HCT116 (cell line): Measurements from ENCODE around the gene CDK5R1. TPM values are rescaled to one million over a fixed set of nuclear protein-coding genes. Genes with fewer than 3 reads are reported as not detected.

Experiments
- ATAC-seq: fragments of 200-7000 bp; cut with Tn5 transposase; 2 replicates; pipeline ENCODE4 v1.9.1; 2020; ENCODE audit warnings: mild to moderate bottlenecking, moderate library complexity
- BruUV-seq: library from RNA; stranded (reverse); fragments of 400-500 nt; replicated peaks from 2 replicates; lab custom pipeline; 2021; lab: Mats Ljungman, UMichigan
- CTCF ChIA-PET: fragments of 300-600 bp; sonication (Branson Sonifier 250); formaldehyde crosslinking; loops from one replicate; lab custom pipeline; 2021; ENCODE audit warnings: antibody characterized with exemption; lab: Charles Lee
- POLR2A ChIA-PET: fragments of 300-600, 350-600 bp; sonication (Branson Sonifier 250); formaldehyde crosslinking; loops from one replicate; lab custom pipeline; 2021; ENCODE audit warnings: antibody characterized with exemption; lab: Charles Lee
- RAD21 ChIA-PET, 2 experiments: fragments of 300-600 bp; sonication (Branson Sonifier 250); formaldehyde crosslinking; loops; one replicate each; lab custom pipeline; 2023; ENCODE audit warnings: low total read pairs in 2 of 2; ENCODE audit not compliant: uncharacterized antibody in 2 of 2, unreplicated experiment in 2 of 2, low non-redundant PET in 1 of 2; lab: Charles Lee
- DNase-seq: peaks from one replicate; pipeline ENCODE4 v3.0.0-alpha.2; 2010; ENCODE audit warnings: low read depth, low spot score
- H2AFZ ChIP-seq: fragments of 200-600 bp; shearing (Covaris generic), sonication (generic); 2 replicates; pipeline ENCODE4 v1.6.1; 2017; ENCODE audit warnings: low read depth, mixed run types, mixed read lengths, antibody characterized with exemption, low read length; ENCODE audit not compliant: poor library complexity, severe bottlenecking
- H3K27ac ChIP-seq: 2 replicates; pipeline ENCODE4 v1.5.1; 2012; ENCODE audit warnings: low read depth, low read length
- H3K27me3 ChIP-seq: fragments of 200-600 bp; sonication (generic); 2 replicates; pipeline ENCODE4 v1.6.1; 2016; ENCODE audit warnings: mixed run types, low read length, mixed read lengths; ENCODE audit not compliant: insufficient read depth
- H3K36me3 ChIP-seq, 2 experiments: fragments of 200-500 bp in 1 of 2; fragments of 200-600 bp in 1 of 2; sonication (Bioruptor generic) in 1 of 2; sonication (generic) in 1 of 2; 2 replicates each; pipeline versions ENCODE4 v1.5.1 to v1.6.1; 2014 to 2016; ENCODE audit warnings: low read length in 2 of 2, inconsistent platforms in 1 of 2, mixed read lengths in 1 of 2, mixed run types in 1 of 2; ENCODE audit not compliant: insufficient read depth in 2 of 2, control insufficient read depth in 1 of 2
- H3K4me1 ChIP-seq, 2 experiments: fragments of 200-600 bp in 1 of 2; sonication (generic) in 1 of 2; 2 replicates each; pipeline versions ENCODE4 v1.5.1 to v1.6.1; 2012 to 2017; ENCODE audit warnings: low read length in 2 of 2, inconsistent platforms in 1 of 2, mild to moderate bottlenecking in 1 of 2, mixed read lengths in 1 of 2, mixed run types in 1 of 2, moderate library complexity in 1 of 2; ENCODE audit not compliant: insufficient read depth in 2 of 2, control insufficient read depth in 1 of 2
- H3K4me2 ChIP-seq: fragments of 200-600 bp; sonication (generic); 2 replicates; pipeline ENCODE4 v1.6.1; 2017; ENCODE audit warnings: mixed run types, low read length, mixed read lengths
- H3K4me3 ChIP-seq, 2 experiments: fragments of 200-600 bp in 1 of 2; sonication (generic) in 1 of 2; replicated peaks in 1 of 2; 2 replicates each; pipeline ENCODE4 v1.5.1; 2011 to 2016; ENCODE audit warnings: low read length in 2 of 2, control low read depth in 1 of 2, low read depth in 1 of 2, mild to moderate bottlenecking in 1 of 2, mixed read lengths in 1 of 2, mixed run types in 1 of 2
- H3K79me2 ChIP-seq: fragments of 200-600 bp; sonication (generic); 2 replicates; pipeline ENCODE4 v1.6.1; 2017; ENCODE audit warnings: mild to moderate bottlenecking, mixed run types, low read length, moderate library complexity, mixed read lengths; ENCODE audit not compliant: insufficient read depth
- H3K9ac ChIP-seq: fragments of 200-600 bp; sonication (generic); 2 replicates; pipeline ENCODE4 v1.6.1; 2016; ENCODE audit warnings: low read length, mixed read lengths
- H3K9me2 ChIP-seq: fragments of 200-600 bp; sonication (generic), shearing (Covaris generic); 2 replicates; pipeline ENCODE4 v1.6.1; 2017; ENCODE audit warnings: mixed run types, mild to moderate bottlenecking, moderate library complexity; ENCODE audit not compliant: insufficient read depth
- H3K9me3 ChIP-seq, 2 experiments: fragments of 200-500 bp in 1 of 2; fragments of 200-600 bp in 1 of 2; sonication (Bioruptor generic) in 1 of 2; sonication (generic) in 1 of 2; 2 replicates each; pipeline ENCODE4 v1.6.1; 2014 to 2017; ENCODE audit warnings: low read length in 2 of 2, mixed read lengths in 2 of 2, inconsistent platforms in 1 of 2, low read depth in 1 of 2, mild to moderate bottlenecking in 1 of 2, mixed run types in 1 of 2, moderate library complexity in 1 of 2; ENCODE audit not compliant: control insufficient read depth in 1 of 2, insufficient read depth in 1 of 2
- H4K20me1 ChIP-seq: fragments of 200-600 bp; sonication (generic), shearing (Covaris generic); 2 replicates; pipeline ENCODE4 v1.6.1; 2017; ENCODE audit warnings: mixed run types, mild to moderate bottlenecking, moderate library complexity; ENCODE audit not compliant: insufficient read depth
- ATF3 ChIP-seq: IDR thresholded peaks from 2 replicates; pipeline ENCODE4 v1.6.1; 2012
- ELF1 ChIP-seq: IDR thresholded peaks from 2 replicates; pipeline ENCODE4 v1.6.1; 2012; ENCODE audit warnings: low read depth, borderline replicate concordance
- JUND ChIP-seq: IDR thresholded peaks from 2 replicates; pipeline ENCODE4 v1.6.1; 2012
- MAX ChIP-seq: IDR thresholded peaks from 2 replicates; pipeline ENCODE4 v1.6.1; 2012
- POLR2A ChIP-seq: IDR thresholded peaks from 2 replicates; pipeline ENCODE4 v1.7.0; 2011; ENCODE audit warnings: borderline replicate concordance; ENCODE audit not compliant: insufficient read depth, insufficient read length; ENCODE audit errors: extremely low read depth
- REST ChIP-seq: IDR thresholded peaks from 2 replicates; pipeline ENCODE4 v1.6.1; 2012; ENCODE audit warnings: low read depth
- SIN3A ChIP-seq: IDR thresholded peaks from 2 replicates; pipeline ENCODE4 v1.6.1; 2012; ENCODE audit warnings: low read depth
- YY1 ChIP-seq: IDR thresholded peaks from 2 replicates; pipeline ENCODE4 v1.6.1; 2011; ENCODE audit warnings: low read length, low read depth, moderate library complexity, mild to moderate bottlenecking; ENCODE audit not compliant: insufficient replicate concordance; ENCODE audit errors: extremely low read depth
- intact Hi-C: fragments of 100-400 bp; cut with micrococcal nuclease; formaldehyde crosslinking; loops from 2 replicates; pipeline ENCODE4 v1.10.0; 2022
- total RNA-seq: library from RNA; stranded (reverse); gene quantifications from one replicate; pipeline ENCODE4 v1.2.1, GENCODE V29; 2021; ENCODE audit not compliant: unreplicated experiment

CDK5R1 gene
- total RNA-seq, 1 experiment from 2014 or later: 5.4 TPM

GRCh38 chr17:32513579-32513978 is 26.8 kb downstream of the CDK5R1 start (continued):
- TF ChIP-seq REST (no peak), ELF1 (no peak), POLR2A (no peak), ATF3 (no peak), MAX (no peak)

- DNase-seq (no peak), ATAC-seq (no peak)
- Histone ChIP-seq H3K27me3 (no peaks in the 10 kb centered on the region), H3K27ac (no peak overlapping the region), H3K9me3 (no peaks in the 10 kb centered on the region), H3K9me2 (no peaks in the 10 kb centered on the region), H3K4me2 (no peak overlapping the region), H4K20me1 (no peaks in the 10 kb centered on the region), H2AFZ (no peak overlapping the region), H3K4me3 (no peak overlapping the region), H3K36me3 (no peaks in the 10 kb centered on the region), H3K9ac (no peak overlapping the region), H3K4me1 (peaks cover 1 to 4% of the 10 kb centered on the region in 2 experiments; a peak in 2 of 4 replicates), H3K79me2 (no peaks in the 10 kb centered on the region)
- TF ChIP-seq SIN3A: no peak
- no peak for TF ChIP-seq JUND
- no peak for TF ChIP-seq YY1
- no peak for TF ChIP-seq MAX
- ChIA-PET POLR2A (no interaction called here), CTCF (no interaction called here), RAD21 (no interaction called here)
- BruUV-seq: no TSS peak
- intact Hi-C loops: loop anchor here (10.0 kb wide), 1 partner anchor 60 kb away; no protein-coding TSS in a partner anchor
Measured at GRCh38 chr17:32514606-32515005, 27.8 kb downstream of the CDK5R1 start.
